Panc1 (cell line): ENCODE measurements around the gene CPD. TPM values are rescaled to one million over a fixed set of nuclear protein-coding genes. Genes with fewer than 3 reads are reported as not detected.

ENCODE experiments used
- ATAC-seq: fragments of 200-7000 bp; cut with Tn5 transposase; 2 replicates; pipeline ENCODE4 v1.9.1; 2020; ENCODE audit warnings: mild to moderate bottlenecking, moderate library complexity
- BruUV-seq: library from RNA; stranded (reverse); fragments of 400-500 nt; replicated peaks from 2 replicates; lab custom pipeline; 2021; lab: Mats Ljungman, UMichigan
- CTCF ChIA-PET: fragments of 300-600 bp; sonication (Branson Sonifier 250); formaldehyde crosslinking; loops from one replicate; lab custom pipeline; 2022; ENCODE audit warnings: antibody characterized with exemption; lab: Charles Lee
- POLR2A ChIA-PET: fragments of 300-600 bp; sonication (Branson Sonifier 250); formaldehyde crosslinking; loops from one replicate; lab custom pipeline; 2022; ENCODE audit warnings: antibody characterized with exemption; lab: Charles Lee
- DNase-seq: peaks from one replicate; pipeline ENCODE4 v3.0.0-alpha.2; 2010; ENCODE audit warnings: low read depth, low spot score
- H3K27ac ChIP-seq: 2 replicates; pipeline ENCODE4 v1.5.1; 2011; ENCODE audit warnings: mild to moderate bottlenecking, low read length, inconsistent platforms
- H3K27me3 ChIP-seq: fragments of 200-500 bp; sonication (Bioruptor generic); 2 replicates; pipeline ENCODE4 v1.6.0; 2014; ENCODE audit warnings: low read length, inconsistent platforms; ENCODE audit not compliant: control insufficient read depth, insufficient read depth
- H3K36me3 ChIP-seq: fragments of 200-500 bp; sonication (Bioruptor generic); 2 replicates; pipeline ENCODE4 v1.5.1; 2014; ENCODE audit warnings: inconsistent platforms, mild to moderate bottlenecking, low read length, moderate library complexity; ENCODE audit not compliant: control insufficient read depth, insufficient read depth
- H3K4me1 ChIP-seq: 2 replicates; pipeline ENCODE4 v1.5.1; 2011; ENCODE audit warnings: inconsistent platforms, mild to moderate bottlenecking, low read length, moderate library complexity; ENCODE audit not compliant: control insufficient read depth, insufficient read depth
- H3K4me3 ChIP-seq, 2 experiments: 2 replicates each; pipeline ENCODE4 v1.5.1; 2011 to 2012; ENCODE audit warnings: low read depth in 2 of 2, low read length in 2 of 2, mild to moderate bottlenecking in 2 of 2, inconsistent platforms in 1 of 2, moderate library complexity in 1 of 2
- H3K9me3 ChIP-seq: fragments of 200-500 bp; sonication (Bioruptor generic); 2 replicates; pipeline ENCODE4 v1.5.1; 2014; ENCODE audit warnings: low read depth, mild to moderate bottlenecking, inconsistent platforms, low read length, moderate library complexity; ENCODE audit not compliant: control insufficient read depth, insufficient read depth
- CTCF ChIP-seq: fragments of 450-650 bp; IDR thresholded peaks from 2 replicates; pipeline ENCODE4 v1.5.1; 2017; ENCODE audit warnings: mild to moderate bottlenecking
- POLR2AphosphoS5 ChIP-seq: IDR thresholded peaks from 2 replicates; pipeline ENCODE4 v1.6.1; 2012; ENCODE audit warnings: mild to moderate bottlenecking, low read depth, low read length, moderate library complexity
- REST ChIP-seq, 2 experiments: IDR thresholded peaks; 2 replicates each; pipeline ENCODE4 v1.6.1; 2011 to 2012; ENCODE audit warnings: low read depth in 2 of 2, control low read depth in 1 of 2, low read length in 1 of 2, mild to moderate bottlenecking in 1 of 2, moderate library complexity in 1 of 2; ENCODE audit not compliant: insufficient read depth in 1 of 2
- SIN3A ChIP-seq: IDR thresholded peaks from 2 replicates; pipeline ENCODE4 v1.6.1; 2012; ENCODE audit warnings: low read depth, mild to moderate bottlenecking, low read length, moderate library complexity, borderline replicate concordance; ENCODE audit not compliant: insufficient read depth
- TCF7L2 ChIP-seq: IDR thresholded peaks from 2 replicates; pipeline ENCODE4 v1.6.1; 2011; ENCODE audit warnings: mild to moderate bottlenecking, low read depth, low read length, inconsistent platforms
- in situ Hi-C: cut with HindIII; loops from 2 replicates; pipeline ENCODE4 v1.10.0; 2016; ENCODE audit warnings: low sequenced_read_pairs, low pct_unique_long_range_greater_than_20kb
- intact Hi-C: fragments of 100-400 bp; cut with micrococcal nuclease; formaldehyde crosslinking; loops from one replicate; pipeline ENCODE4 v1.10.0; 2022; ENCODE audit not compliant: unreplicated experiment
- total RNA-seq: library from RNA; stranded (reverse); gene quantifications from one replicate; pipeline ENCODE4 v1.2.1, GENCODE V29; 2021; ENCODE audit not compliant: unreplicated experiment

CPD gene
- total RNA-seq, 1 experiment from 2014 or later: 93.0 TPM

- Histone ChIP-seq H3K27ac (peak overlapping the region; percentile 91), H3K9me3 (no peaks in the 10 kb centered on the region), H3K4me3 (peak overlapping the region; percentile 74 to 76), H3K4me1 (peaks cover 40% of the 10 kb centered on the region), H3K36me3 (no peaks in the 10 kb centered on the region), H3K27me3 (no peaks in the 10 kb centered on the region)
- intact Hi-C loops (no loop called here), in situ Hi-C loops (no loop called here)
- no peak for ATAC-seq
- no peak for TF ChIP-seq REST (IDR thresholded peaks at IDR 0.05; ENCODE audit: insufficient read depth in 1 of 2, low read depth in 2 of 2, low read length in 1 of 2)
- no peak for TF ChIP-seq POLR2AphosphoS5
- no peak for TF ChIP-seq SIN3A
- TF ChIP-seq CTCF: no peak
- TF ChIP-seq TCF7L2: no peak
- CTCF ChIA-PET: no interaction called here
- no TSS peak for BruUV-seq
- POLR2A ChIA-PET: no interaction called here
- DNase-seq: no peak
Observed at GRCh38 chr17:30377574-30378240, 1.0 kb upstream of the CPD start.

GRCh38 chr17:30378241-30378824 is 394 bp upstream of the CPD start:
- in situ Hi-C loops (no loop called here), intact Hi-C loops (no loop called here)
- ChIA-PET CTCF (no interaction called here), POLR2A (no interaction called here)
- ATAC-seq (no peak), DNase-seq (no peak)
- Histone ChIP-seq H3K4me3 (peak overlapping the region; percentile 74 to 76), H3K36me3 (no peaks in the 10 kb centered on the region), H3K27me3 (no peaks in the 10 kb centered on the region), H3K27ac (peak overlapping the region; percentile 91), H3K4me1 (peaks cover 47% of the 10 kb centered on the region), H3K9me3 (no peaks in the 10 kb centered on the region)
- TF ChIP-seq REST (IDR thresholded peaks at IDR 0.05; ENCODE audit: insufficient read depth in 1 of 2, low read depth in 2 of 2, low read length in 1 of 2): no peak
- no peak for TF ChIP-seq TCF7L2
- no peak for TF ChIP-seq SIN3A
- TF ChIP-seq POLR2AphosphoS5: no peak
- no peak for TF ChIP-seq CTCF
- BruUV-seq: no TSS peak
